IMR-90 (cell line): ENCODE results near the gene TMCO5A. TPM values are rescaled to one million over a fixed set of nuclear protein-coding genes. Genes with fewer than 3 reads are reported as not detected.

Source experiments
- ATAC-seq: fragments of 200-7000 bp; cut with Tn5 transposase; 2 replicates; pipeline ENCODE4 v1.9.1; 2020; ENCODE audit warnings: low read depth, mild to moderate bottlenecking, moderate library complexity
- BruUV-seq: library from RNA; stranded (reverse); fragments of 400-500 nt; replicated peaks from 2 replicates; lab custom pipeline; 2021; lab: Mats Ljungman, UMichigan
- CTCF ChIA-PET: fragments of 300-600 bp; formaldehyde crosslinking; extraction: SDS; loops from one replicate; lab custom pipeline; 2021; ENCODE audit warnings: antibody characterized with exemption; lab: Yijun Ruan, JAX
- POLR2A ChIA-PET: fragments of 300-600 bp; sonication (Branson Sonifier 250); formaldehyde crosslinking; loops from one replicate; lab custom pipeline; 2022; ENCODE audit warnings: antibody characterized with exemption; ENCODE audit not compliant: unreplicated experiment; lab: Charles Lee
- DNase-seq: peaks from one replicate; pipeline ENCODE4 v3.0.0; 2013
- H2AFZ ChIP-seq: replicated peaks from 2 replicates; pipeline ENCODE3; 2013; ENCODE audit warnings: low read length, mild to moderate bottlenecking; ENCODE audit not compliant: poor library complexity
- H2AK5ac ChIP-seq: 2 replicates; pipeline ENCODE4 v1.6.1; 2013; ENCODE audit warnings: low read depth, low read length, inconsistent platforms
- H2AK9ac ChIP-seq: replicated peaks from 2 replicates; pipeline ENCODE3; 2013; ENCODE audit warnings: mild to moderate bottlenecking, low read depth, low read length, moderate library complexity; ENCODE audit not compliant: poor library complexity
- H2BK120ac ChIP-seq: 2 replicates; pipeline ENCODE4 v1.6.1; 2013; ENCODE audit warnings: low read depth, low read length, inconsistent platforms
- H2BK15ac ChIP-seq: 3 replicates; pipeline ENCODE4 v1.6.1; 2013; ENCODE audit warnings: low read depth, low read length, inconsistent platforms
- H2BK20ac ChIP-seq: 2 replicates; pipeline ENCODE4 v1.6.1; 2013; ENCODE audit warnings: low read depth, mild to moderate bottlenecking, inconsistent platforms, low read length, moderate library complexity
- H2BK5ac ChIP-seq: 2 replicates; pipeline ENCODE4 v1.6.1; 2013; ENCODE audit warnings: mild to moderate bottlenecking, low read depth, low read length, inconsistent platforms; ENCODE audit not compliant: poor library complexity, severe bottlenecking
- H3K14ac ChIP-seq: replicated peaks from 2 replicates; pipeline ENCODE4 v1.6.1; 2013; ENCODE audit warnings: low read depth, low read length, inconsistent platforms
- H3K18ac ChIP-seq: 2 replicates; pipeline ENCODE4 v1.6.1; 2013; ENCODE audit warnings: low read depth, low read length, control low read depth
- H3K23ac ChIP-seq: 2 replicates; pipeline ENCODE4 v1.6.1; 2013; ENCODE audit warnings: low read depth, low read length, inconsistent platforms
- H3K27ac ChIP-seq: 2 replicates; pipeline ENCODE4 v1.5.1; 2013; ENCODE audit warnings: mild to moderate bottlenecking, control low read depth, low read length; ENCODE audit not compliant: insufficient read depth
- H3K27me3 ChIP-seq: 2 replicates; pipeline ENCODE4 v1.6.1; 2013; ENCODE audit warnings: low read length; ENCODE audit not compliant: control insufficient read depth, insufficient read depth
- H3K36me3 ChIP-seq: 2 replicates; pipeline ENCODE4 v1.6.1; 2013; ENCODE audit warnings: low read length, mixed read lengths; ENCODE audit not compliant: control insufficient read depth, insufficient read depth
- H3K4ac ChIP-seq: 2 replicates; pipeline ENCODE4 v1.6.1; 2013; ENCODE audit warnings: low read depth, low read length, inconsistent platforms
- H3K4me1 ChIP-seq: 2 replicates; pipeline ENCODE4 v1.6.1; 2013; ENCODE audit warnings: low read length, mixed read lengths; ENCODE audit not compliant: control insufficient read depth, insufficient read depth
- H3K4me2 ChIP-seq: 2 replicates; pipeline ENCODE4 v1.6.1; 2013; ENCODE audit warnings: low read depth, mild to moderate bottlenecking, control low read depth, low read length, moderate library complexity
- H3K4me3 ChIP-seq: 2 replicates; pipeline ENCODE4 v1.5.1; 2013; ENCODE audit warnings: low read depth, mild to moderate bottlenecking, control low read depth, low read length, moderate library complexity; ENCODE audit not compliant: insufficient read depth
- H3K56ac ChIP-seq: 2 replicates; pipeline ENCODE4 v1.6.1; 2013; ENCODE audit warnings: low read length, inconsistent platforms; ENCODE audit not compliant: insufficient read depth; ENCODE audit errors: extremely low read depth
- H3K79me1 ChIP-seq, 2 experiments: 2 replicates each; pipeline ENCODE4 v1.6.1; 2013; ENCODE audit warnings: low read length in 2 of 2, inconsistent platforms in 1 of 2, low read depth in 1 of 2
- H3K9ac ChIP-seq: 2 replicates; pipeline ENCODE4 v1.6.1; 2013; ENCODE audit warnings: low read depth, low read length, control low read depth
- H3K9me1 ChIP-seq: 2 replicates; pipeline ENCODE4 v1.6.1; 2013; ENCODE audit warnings: low read length, inconsistent platforms; ENCODE audit not compliant: insufficient read depth
- H3K9me3 ChIP-seq: 2 replicates; pipeline ENCODE4 v1.6.1; 2013; ENCODE audit warnings: low read length; ENCODE audit not compliant: control insufficient read depth, insufficient read depth
- H4K20me1 ChIP-seq: 2 replicates; pipeline ENCODE4 v1.6.1; 2013; ENCODE audit warnings: low read length, inconsistent platforms; ENCODE audit not compliant: insufficient read depth
- H4K5ac ChIP-seq: 2 replicates; pipeline ENCODE4 v1.6.1; 2013; ENCODE audit warnings: mild to moderate bottlenecking, low read depth, low read length, control low read depth
- H4K8ac ChIP-seq, 2 experiments: 2 replicates each; pipeline ENCODE4 v1.6.1; 2013; ENCODE audit warnings: low read depth in 2 of 2, low read length in 2 of 2, control low read depth in 1 of 2, inconsistent platforms in 1 of 2
- H4K91ac ChIP-seq: 2 replicates; pipeline ENCODE4 v1.6.1; 2013; ENCODE audit warnings: low read depth, low read length, inconsistent platforms; ENCODE audit not compliant: insufficient read depth
- BHLHE40 ChIP-seq: fragments of 150-350 bp; IDR thresholded peaks from 2 replicates; pipeline ENCODE4 v1.6.1; 2016; ENCODE audit warnings: mild to moderate bottlenecking, low read depth, low read length
- FOS ChIP-seq: fragments of 150-350 bp; IDR thresholded peaks from 2 replicates; pipeline ENCODE4 v1.6.1; 2016; ENCODE audit warnings: low read depth, low read length
- WGBS, 2 experiments: methylation state at CpG; one replicate each; pipeline versions ENCODE4 v1.1.5 to v1.1.7; 2013; ENCODE audit warnings: missing lambda C conversion rate in 2 of 2; ENCODE audit not compliant: insufficient read length in 1 of 2; ENCODE audit errors: extremely low coverage in 2 of 2; 5-methylcytosine and 5-hydroxymethylcytosine counted together
- dilution Hi-C: fragments of 300-500 bp; cut with HindIII; formaldehyde crosslinking; loops from one replicate; pipeline ENCODE4 v1.14.3; 2018; ENCODE audit warnings: low sequenced_read_pairs; ENCODE audit not compliant: unreplicated experiment
- in situ Hi-C: fragments of 300-500 bp; cut with MboI; formaldehyde crosslinking; loops from 3 replicates; pipeline ENCODE4 v1.14.3; 2019; ENCODE audit warnings: low sequenced_read_pairs, inconsistent platforms, mixed read lengths
- intact Hi-C: fragments of 100-400 bp; cut with micrococcal nuclease; formaldehyde crosslinking; loops from 2 replicates; pipeline ENCODE4 v1.10.0; 2022
- polyA plus RNA-seq, 3 experiments: library from polyadenylated mRNA; depleted of rRNA; stranded (reverse); fragments of >200 nt; gene quantifications; 2 replicates each; pipeline ENCODE4 v1.2.3, GENCODE V29; 2012; ENCODE audit warnings: low replicate concordance in 1 of 3
- total RNA-seq: library from RNA; depleted of rRNA; stranded (reverse); fragments of >200 nt; gene quantifications from 2 replicates; pipeline ENCODE4 v1.2.3, GENCODE V29; 2012

The TMCO5A gene
- total and polyA plus RNA-seq, 2 of the 4 experiments (the other 2 are of a cell fraction) = not detected

- ATAC-seq (peak; percentile 45), DNase-seq (peak; percentile 80)
- Histone ChIP-seq H2BK15ac (no peak overlapping the region), H3K9me3 (no peaks in the 10 kb centered on the region), H4K91ac (peak overlapping the region; percentile 87), H3K9me1 (peaks cover 4% of the 10 kb centered on the region), H3K79me1 (no peaks in the 10 kb centered on the region), H3K4me1 (peaks cover 15% of the 10 kb centered on the region), H3K23ac (no peak overlapping the region), H2AK5ac (peak overlapping the region; percentile 57), H3K4ac (no peak overlapping the region; the same call in 1 of the 2 replicates), H3K9ac (no peak overlapping the region), H3K27ac (no peak overlapping the region; the same call in 1 of the 2 replicates), H3K27me3 (no peaks in the 10 kb centered on the region), H2BK120ac (peak overlapping the region; percentile 97), H4K5ac (no peak overlapping the region), H2AK9ac (no peak overlapping the region), H3K14ac (no peak overlapping the region), H3K56ac (peak overlapping the region; percentile 48; the same call in 1 of the 2 replicates), H3K4me3 (no peak overlapping the region), H4K20me1 (no peaks in the 10 kb centered on the region), H2BK20ac (peak overlapping the region; percentile 97), H3K18ac (no peak overlapping the region), H3K4me2 (no peak overlapping the region), H2BK5ac (peak overlapping the region; percentile 83), H4K8ac (peak overlapping the region in 1 of 2 experiments; percentile 74; a peak in 1 of 4 replicates), H3K36me3 (no peaks in the 10 kb centered on the region), H2AFZ (no peak overlapping the region)
- CTCF ChIA-PET = no interaction called here
- POLR2A ChIA-PET = no interaction called here
- peak; percentile 54; the same call in 1 of the 2 replicates for TF ChIP-seq FOS
- TF ChIP-seq BHLHE40 = no peak; the same call in 1 of the 2 replicates
- in situ Hi-C loops = no loop called here
- no TSS peak for BruUV-seq
- dilution Hi-C loops = no loop called here
- WGBS, 2 experiments = no CpG with 5 or more reads among the region's 1 CpG
- intact Hi-C loops = no loop called here
Observed at GRCh38 chr15:37931868-37932267, 2.6 kb upstream of the TMCO5A start.
